ENCODE measurements around the gene CACNA1I.

Gene CACNA1I

DNA sequence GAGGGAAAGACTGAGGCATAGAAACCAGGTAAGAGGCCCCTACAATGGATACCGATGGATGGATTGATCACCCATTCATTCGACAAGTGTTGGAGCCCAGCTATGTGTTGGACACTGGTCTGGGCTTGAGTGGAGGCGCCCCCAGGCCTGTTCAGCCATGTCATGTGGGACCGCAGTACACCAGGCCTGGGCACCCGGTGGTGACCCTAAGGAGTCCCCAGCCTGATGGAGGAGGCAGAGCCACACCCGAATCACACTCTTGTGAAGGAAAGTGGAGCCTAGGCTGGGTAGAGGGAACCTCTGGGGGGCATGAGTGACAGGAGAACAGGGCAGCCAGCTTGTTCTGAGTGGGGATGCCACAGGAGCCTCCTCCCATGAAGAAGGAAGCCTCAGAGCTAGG, 10.2 kb downstream of the CACNA1I start:
- Histone ChIP-seq H3K9me3 (ENCODE audit: control insufficient read depth, low read length) (no peaks in the 10 kb centered on the region), H3K4me3 (ENCODE audit: insufficient read depth, low read depth, low read length, poor library complexity, severe bottlenecking) (no peak overlapping the region), H3K36me3 (ENCODE audit: control insufficient read depth, insufficient read depth, low read length) (no peaks in the 10 kb centered on the region), H3K4me1 (ENCODE audit: control insufficient read depth, insufficient read depth, low read length, poor library complexity, severe bottlenecking) (no peaks in the 10 kb centered on the region), H3K27ac (ENCODE audit: insufficient read depth, low read length, poor library complexity, severe bottlenecking) (no peak overlapping the region), H3K27me3 (replicated peaks; ENCODE audit: control insufficient read depth, insufficient read depth, low read length, poor library complexity, severe bottlenecking) (no peaks in the 10 kb centered on the region)
- no peak for DNase-seq

- H3K27me3 ChIP-seq (replicated peaks; ENCODE audit: control insufficient read depth, insufficient read depth, low read length, poor library complexity, severe bottlenecking) = no peaks in the 10 kb centered on the region
- H3K36me3 ChIP-seq (ENCODE audit: control insufficient read depth, insufficient read depth, low read length) = no peaks in the 10 kb centered on the region
These were observed 10.8 kb downstream of the CACNA1I start for GRCh38 chr22:39581303-39581702.

DNA sequence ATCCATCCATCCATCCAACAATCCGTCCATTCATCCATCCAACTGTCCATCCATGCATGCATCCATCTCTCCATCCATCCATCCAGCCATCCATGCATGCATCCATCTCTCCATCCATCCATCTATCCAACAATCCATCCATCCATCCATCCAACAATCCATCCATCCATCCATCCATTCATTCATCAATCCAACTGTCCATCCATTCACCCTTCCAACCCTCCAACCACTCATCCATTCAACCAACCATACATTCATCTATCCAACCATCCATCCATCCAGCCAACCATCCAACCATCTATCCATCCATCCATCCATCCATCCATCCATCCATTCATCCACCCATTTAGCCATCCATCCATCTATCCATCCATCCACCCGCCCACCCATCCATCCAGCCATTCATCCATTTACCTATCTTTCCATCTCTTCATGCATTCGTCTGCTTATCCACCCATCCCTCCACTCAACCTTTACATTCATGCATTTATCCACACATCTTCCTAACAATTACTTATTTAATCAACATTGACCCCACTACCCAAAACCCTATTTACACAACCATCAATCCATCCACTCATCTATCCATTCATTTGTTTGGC, 12.6 kb downstream of the CACNA1I start:
- Histone ChIP-seq H3K27ac (ENCODE audit: insufficient read depth, low read length, poor library complexity, severe bottlenecking) (no peak overlapping the region), H3K36me3 (ENCODE audit: control insufficient read depth, insufficient read depth, low read length) (no peaks in the 10 kb centered on the region), H3K4me3 (ENCODE audit: insufficient read depth, low read depth, low read length, poor library complexity, severe bottlenecking) (no peak overlapping the region), H3K9me3 (ENCODE audit: control insufficient read depth, low read length) (no peaks in the 10 kb centered on the region), H3K4me1 (ENCODE audit: control insufficient read depth, insufficient read depth, low read length, poor library complexity, severe bottlenecking) (no peaks in the 10 kb centered on the region), H3K27me3 (replicated peaks; ENCODE audit: control insufficient read depth, insufficient read depth, low read length, poor library complexity, severe bottlenecking) (no peaks in the 10 kb centered on the region)
- no peak for DNase-seq

More at GRCh38 chr22:39581303-39581702, 10.8 kb downstream of the CACNA1I start:
- Histone ChIP-seq H3K27ac (ENCODE audit: insufficient read depth, low read length, poor library complexity, severe bottlenecking) (no peak overlapping the region), H3K4me3 (ENCODE audit: insufficient read depth, low read depth, low read length, poor library complexity, severe bottlenecking) (no peak overlapping the region), H3K9me3 (ENCODE audit: control insufficient read depth, low read length) (no peaks in the 10 kb centered on the region), H3K4me1 (ENCODE audit: control insufficient read depth, insufficient read depth, low read length, poor library complexity, severe bottlenecking) (no peaks in the 10 kb centered on the region)
- no peak for DNase-seq

GRCh38 chr22:39589875-39590274, 19.3 kb downstream of the CACNA1I start:
- Histone ChIP-seq H3K9me3 (ENCODE audit: control insufficient read depth, low read length) (no peaks in the 10 kb centered on the region), H3K27ac (ENCODE audit: insufficient read depth, low read length, poor library complexity, severe bottlenecking) (no peak overlapping the region), H3K36me3 (ENCODE audit: control insufficient read depth, insufficient read depth, low read length) (no peaks in the 10 kb centered on the region), H3K27me3 (replicated peaks; ENCODE audit: control insufficient read depth, insufficient read depth, low read length, poor library complexity, severe bottlenecking) (no peaks in the 10 kb centered on the region), H3K4me3 (ENCODE audit: insufficient read depth, low read depth, low read length, poor library complexity, severe bottlenecking) (no peak overlapping the region), H3K4me1 (ENCODE audit: control insufficient read depth, insufficient read depth, low read length, poor library complexity, severe bottlenecking) (no peaks in the 10 kb centered on the region)
- no peak for DNase-seq

DNA sequence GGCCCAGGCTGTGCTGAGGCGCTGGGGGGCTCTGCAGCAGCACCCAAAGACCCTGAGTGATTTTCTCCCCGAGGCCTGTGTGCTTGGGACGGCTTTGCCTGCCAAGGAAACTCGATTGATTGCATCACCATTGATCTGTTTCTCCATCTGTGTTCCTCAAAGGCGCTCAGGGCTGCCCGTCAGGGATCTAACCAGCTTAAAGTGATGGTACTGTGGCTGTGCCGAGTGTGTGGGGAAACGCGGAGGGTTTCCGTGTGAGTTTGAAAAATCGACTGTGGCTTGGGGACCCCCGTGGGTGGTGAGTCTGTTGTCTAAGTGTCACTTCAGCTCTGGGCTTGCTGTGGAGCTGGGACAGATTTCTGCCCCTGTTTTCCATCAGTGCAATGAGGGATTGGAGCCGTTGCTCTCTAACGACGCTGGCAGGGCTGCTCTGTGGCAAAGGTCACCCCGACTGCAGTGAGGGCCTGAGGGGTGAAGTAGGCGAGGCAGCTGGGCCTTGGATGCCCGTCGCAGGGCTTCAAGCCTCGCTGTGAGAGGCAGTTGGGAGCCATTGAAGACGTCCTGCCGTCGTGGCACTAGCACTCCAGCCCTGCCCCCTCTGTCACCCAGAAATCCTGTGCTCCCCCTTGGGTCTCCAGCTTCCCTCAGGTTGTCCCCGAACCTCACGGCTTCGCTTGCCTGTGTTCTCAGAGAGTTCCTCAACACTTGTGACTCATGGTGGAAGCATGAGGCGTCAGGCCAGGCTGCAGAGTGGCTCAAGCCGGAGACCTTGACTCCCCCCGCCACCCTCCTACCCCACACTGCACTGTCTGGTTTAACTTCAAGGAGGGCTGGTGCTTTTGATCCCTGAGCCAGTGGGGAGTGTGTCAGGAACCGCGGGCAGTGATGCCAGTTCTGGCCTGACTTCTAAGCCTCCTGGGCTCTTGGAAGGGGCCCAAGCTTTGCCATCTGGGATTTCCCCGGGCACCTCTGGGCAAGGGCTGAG, 21.8 kb downstream of the CACNA1I start:
- no peaks in the 10 kb centered on the region for H3K9me3 ChIP-seq (ENCODE audit: control insufficient read depth, low read length)
- no peak overlapping the region for H3K27ac ChIP-seq (ENCODE audit: insufficient read depth, low read length, poor library complexity, severe bottlenecking)
- no peaks in the 10 kb centered on the region for H3K36me3 ChIP-seq (ENCODE audit: control insufficient read depth, insufficient read depth, low read length)
- no peak for DNase-seq
- no peaks in the 10 kb centered on the region for H3K27me3 ChIP-seq (replicated peaks; ENCODE audit: control insufficient read depth, insufficient read depth, low read length, poor library complexity, severe bottlenecking)
- H3K4me3 ChIP-seq (ENCODE audit: insufficient read depth, low read depth, low read length, poor library complexity, severe bottlenecking) = no peak overlapping the region
- H3K4me1 ChIP-seq (ENCODE audit: control insufficient read depth, insufficient read depth, low read length, poor library complexity, severe bottlenecking) = no peaks in the 10 kb centered on the region

DNA sequence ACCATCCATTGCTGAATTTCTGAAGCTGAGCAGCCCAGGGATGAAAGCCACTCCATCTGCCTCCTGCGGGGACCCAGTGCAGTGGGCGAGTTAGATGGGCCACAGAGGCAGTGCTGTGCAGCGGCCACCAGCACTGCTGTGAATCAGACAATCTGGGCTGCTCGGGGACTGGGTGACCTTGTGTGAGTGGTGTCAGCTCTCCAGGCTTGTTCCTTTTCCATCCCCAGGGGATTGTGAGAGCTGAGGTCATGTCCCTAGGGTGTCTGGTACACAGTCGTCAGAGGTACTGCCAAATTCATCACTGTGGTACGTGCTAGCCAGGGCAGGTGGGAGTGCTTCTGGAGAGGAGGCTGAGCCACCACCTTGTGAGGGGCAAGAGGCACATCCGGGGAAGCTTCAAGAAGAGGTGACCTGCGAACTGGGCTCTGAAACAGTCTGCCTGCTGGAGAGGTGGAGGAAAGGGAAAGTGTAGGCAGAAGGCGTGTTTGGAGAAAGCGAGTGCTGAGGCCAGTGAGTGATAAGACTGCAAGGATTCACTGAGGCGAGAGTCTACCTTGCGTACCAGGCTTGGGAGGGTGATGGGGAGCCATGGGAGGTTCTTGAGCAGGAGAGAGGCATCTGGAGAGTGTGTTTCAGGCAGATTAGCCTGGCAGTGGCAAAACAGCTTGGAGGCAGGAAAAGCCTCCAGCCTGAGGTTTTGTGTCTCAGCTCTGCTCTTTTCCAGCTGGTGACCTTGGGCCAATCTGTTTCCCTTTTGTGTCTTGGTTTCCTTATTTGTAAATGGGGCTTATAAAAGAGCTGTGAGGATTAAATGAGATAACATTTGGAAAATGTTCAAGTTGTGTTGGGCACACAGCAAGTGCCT, 22.7 kb downstream of the CACNA1I start:
- no peak for DNase-seq
- H3K36me3 ChIP-seq (ENCODE audit: control insufficient read depth, insufficient read depth, low read length) = no peaks in the 10 kb centered on the region
- no peaks in the 10 kb centered on the region for H3K9me3 ChIP-seq (ENCODE audit: control insufficient read depth, low read length)
- no peak overlapping the region for H3K4me3 ChIP-seq (ENCODE audit: insufficient read depth, low read depth, low read length, poor library complexity, severe bottlenecking)
- no peaks in the 10 kb centered on the region for H3K27me3 ChIP-seq (replicated peaks; ENCODE audit: control insufficient read depth, insufficient read depth, low read length, poor library complexity, severe bottlenecking)
- peaks cover 5% of the 10 kb centered on the region for H3K4me1 ChIP-seq (ENCODE audit: control insufficient read depth, insufficient read depth, low read length, poor library complexity, severe bottlenecking)
- H3K27ac ChIP-seq (ENCODE audit: insufficient read depth, low read length, poor library complexity, severe bottlenecking) = no peak overlapping the region

DNA sequence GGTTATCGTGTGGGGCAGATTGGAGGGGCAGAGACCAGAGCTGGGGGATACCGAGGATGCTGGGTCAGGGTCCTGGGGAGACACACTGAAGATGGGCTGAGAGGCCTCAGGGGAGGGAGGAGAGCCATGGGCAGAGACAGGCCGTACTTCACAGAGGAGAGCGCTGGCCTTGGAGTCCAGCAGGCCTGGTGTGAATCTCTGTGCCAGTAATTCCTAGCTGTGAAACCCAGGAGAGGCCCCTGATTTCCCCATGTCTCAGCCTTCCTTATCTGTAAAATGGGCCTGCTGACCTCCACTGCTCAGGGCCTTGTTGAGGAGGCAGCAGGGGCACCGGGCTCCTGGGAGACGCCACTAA, 23.4 kb downstream of the CACNA1I start:
- H3K27ac ChIP-seq (ENCODE audit: insufficient read depth, low read length, poor library complexity, severe bottlenecking) = no peak overlapping the region
- no peak overlapping the region for H3K4me3 ChIP-seq (ENCODE audit: insufficient read depth, low read depth, low read length, poor library complexity, severe bottlenecking)
- no peaks in the 10 kb centered on the region for H3K36me3 ChIP-seq (ENCODE audit: control insufficient read depth, insufficient read depth, low read length)
- H3K9me3 ChIP-seq (ENCODE audit: control insufficient read depth, low read length) = no peaks in the 10 kb centered on the region
- no peak for DNase-seq
- H3K27me3 ChIP-seq (replicated peaks; ENCODE audit: control insufficient read depth, insufficient read depth, low read length, poor library complexity, severe bottlenecking) = no peaks in the 10 kb centered on the region
- peaks cover 8% of the 10 kb centered on the region for H3K4me1 ChIP-seq (ENCODE audit: control insufficient read depth, insufficient read depth, low read length, poor library complexity, severe bottlenecking)

DNA sequence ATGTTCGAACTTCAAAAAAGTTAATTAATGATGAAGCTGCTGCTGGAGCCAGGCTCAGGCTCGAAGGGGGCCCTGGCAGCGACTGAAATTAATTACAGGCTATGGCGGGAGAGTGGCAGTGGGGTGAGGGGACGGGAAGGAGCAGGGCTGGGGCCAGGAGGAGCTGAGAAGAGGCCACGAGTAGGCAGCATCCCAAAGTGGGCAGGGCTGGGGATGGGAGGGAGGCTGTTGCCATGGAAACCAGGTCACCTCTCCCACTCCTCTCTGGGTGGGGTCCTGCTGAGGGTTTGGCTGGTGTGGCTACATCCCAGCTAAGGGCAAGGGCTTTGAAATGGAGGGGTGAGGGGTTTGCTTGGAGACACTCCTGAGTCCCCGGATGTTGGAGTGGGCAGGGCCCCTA, 23.9 kb downstream of the CACNA1I start:
- Histone ChIP-seq H3K27ac (ENCODE audit: insufficient read depth, low read length, poor library complexity, severe bottlenecking) (no peak overlapping the region), H3K9me3 (ENCODE audit: control insufficient read depth, low read length) (no peaks in the 10 kb centered on the region), H3K27me3 (replicated peaks; ENCODE audit: control insufficient read depth, insufficient read depth, low read length, poor library complexity, severe bottlenecking) (no peaks in the 10 kb centered on the region), H3K4me1 (ENCODE audit: control insufficient read depth, insufficient read depth, low read length, poor library complexity, severe bottlenecking) (peaks cover 8% of the 10 kb centered on the region), H3K36me3 (ENCODE audit: control insufficient read depth, insufficient read depth, low read length) (no peaks in the 10 kb centered on the region), H3K4me3 (ENCODE audit: insufficient read depth, low read depth, low read length, poor library complexity, severe bottlenecking) (no peak overlapping the region)
- no peak for DNase-seq

DNA sequence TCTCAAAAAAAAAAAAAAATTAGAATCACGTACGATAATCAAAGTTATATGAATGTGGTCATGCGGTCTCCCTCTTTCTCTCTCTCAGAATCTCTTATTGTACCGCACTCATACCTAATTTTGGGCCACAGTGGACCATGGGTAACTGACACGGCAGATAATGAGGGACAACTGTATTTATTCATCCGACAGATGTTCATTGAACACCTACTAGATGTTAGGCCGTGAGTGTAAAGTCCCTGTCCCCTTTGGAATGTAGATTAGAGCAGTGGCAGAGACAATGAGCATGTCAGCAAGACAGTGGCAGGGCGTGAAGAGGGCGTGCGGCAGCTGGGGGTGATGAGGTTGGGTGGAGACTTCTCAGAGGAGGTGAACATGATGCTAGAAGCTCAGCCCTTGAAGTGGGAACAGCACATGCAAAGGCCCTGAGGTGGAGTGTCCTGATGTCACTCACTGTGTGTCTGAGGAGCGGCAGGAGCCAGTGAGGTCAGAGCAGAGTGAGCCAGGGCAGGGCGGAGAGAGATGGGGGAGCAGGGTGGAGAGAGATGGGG, 25.1 kb downstream of the CACNA1I start:
- Histone ChIP-seq H3K27me3 (replicated peaks; ENCODE audit: control insufficient read depth, insufficient read depth, low read length, poor library complexity, severe bottlenecking) (no peaks in the 10 kb centered on the region), H3K27ac (ENCODE audit: insufficient read depth, low read length, poor library complexity, severe bottlenecking) (no peak overlapping the region), H3K4me3 (ENCODE audit: insufficient read depth, low read depth, low read length, poor library complexity, severe bottlenecking) (no peak overlapping the region), H3K9me3 (ENCODE audit: control insufficient read depth, low read length) (no peaks in the 10 kb centered on the region), H3K36me3 (ENCODE audit: control insufficient read depth, insufficient read depth, low read length) (no peaks in the 10 kb centered on the region), H3K4me1 (ENCODE audit: control insufficient read depth, insufficient read depth, low read length, poor library complexity, severe bottlenecking) (peaks cover 8% of the 10 kb centered on the region)
- no peak for DNase-seq
